HFFc6 (cell line): ENCODE data around the gene SLC2A3. TPM values are rescaled to one million over a fixed set of nuclear protein-coding genes. Genes with fewer than 3 reads are reported as not detected.
"Not testable (repeated sequence)": the region's sequence is repeated elsewhere in the genome, so short reads cannot be mapped to it uniquely, and the experiment has no call there.

Source experiments
- DNase-seq: peaks from one replicate; pipeline ENCODE4 v3.0.0-alpha.2; 2018
- H3K27ac Mint-ChIP-seq: 2 replicates; pipeline ENCODE4 v1.8.0; 2020; ENCODE audit warnings: mild to moderate bottlenecking, mixed read lengths
- H3K27me3 Mint-ChIP-seq: 2 replicates; pipeline ENCODE4 v1.8.0; 2021; ENCODE audit warnings: mild to moderate bottlenecking, moderate library complexity, mixed read lengths; ENCODE audit not compliant: insufficient read depth
- H3K36me3 Mint-ChIP-seq: 2 replicates; pipeline ENCODE4 v1.8.0; 2021; ENCODE audit warnings: low read depth, mixed read lengths
- H3K4me1 Mint-ChIP-seq: 2 replicates; pipeline ENCODE4 v1.8.0; 2020; ENCODE audit warnings: low read depth, mixed read lengths
- H3K4me3 Mint-ChIP-seq: 2 replicates; pipeline ENCODE4 v1.8.0; 2020; ENCODE audit warnings: mild to moderate bottlenecking, moderate library complexity, mixed read lengths
- H3K9me3 Mint-ChIP-seq: 2 replicates; pipeline ENCODE4 v1.8.0; 2020; ENCODE audit warnings: mild to moderate bottlenecking, mixed read lengths
- total RNA-seq, 6 experiments: library from RNA; stranded (reverse); fragmentation: NEBNext Ultra II Directional; extraction: Animal tissue kit (Norgen Biotek cat#: 25700); gene quantifications; 2 replicates in 1 of 6; 3 replicates in 5 of 6; pipeline ENCODE4 v1.2.3, GENCODE V29; 2021
- TF ChIP-seq, protein P1 (sequence below): fragments of 200-600 bp; sonication (generic); IDR thresholded peaks from 2 replicates; pipeline ENCODE4 v1.5.0; 2021; ENCODE audit warnings: antibody characterized with exemption, mild to moderate bottlenecking

Gene SLC2A3
- total RNA-seq, 6 experiments from 2014 or later = 37.0 to 50.5 (median 38.5) TPM

DNA sequence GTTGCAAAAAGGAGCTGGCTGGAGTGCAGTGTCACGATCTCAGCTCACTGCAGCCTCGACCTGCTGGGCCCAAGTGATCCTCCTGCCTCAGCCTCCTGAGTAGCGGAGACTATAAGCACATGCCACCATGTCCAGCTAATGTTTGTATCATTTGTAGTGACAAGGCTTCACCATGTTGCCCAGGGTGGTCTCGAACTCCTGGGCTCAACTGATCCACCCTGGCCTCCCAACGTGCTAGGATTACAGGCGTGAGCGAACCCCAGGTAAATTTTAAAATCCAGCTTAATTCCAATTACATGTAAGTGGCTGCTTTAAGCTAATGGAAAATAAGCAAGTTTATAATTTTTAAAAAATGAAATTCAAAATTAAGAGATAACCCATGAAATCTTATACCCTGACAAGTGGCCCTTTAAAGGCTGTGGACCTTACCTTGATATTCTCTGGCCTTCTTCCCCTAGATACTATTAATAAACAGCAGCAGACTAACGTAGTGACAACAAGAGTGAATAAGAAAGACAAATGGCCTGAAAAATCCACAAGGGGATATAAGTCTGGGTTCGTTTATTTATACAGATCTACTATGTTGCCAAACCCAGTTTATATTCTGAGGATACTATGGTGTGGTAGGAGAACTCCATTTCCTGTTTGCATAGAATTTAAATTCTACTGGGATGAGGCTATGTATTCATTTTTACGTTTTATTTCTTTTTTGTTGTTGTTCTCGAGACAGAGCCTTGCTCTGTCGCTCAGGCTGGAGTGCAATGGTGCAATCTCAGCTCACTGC is 25.6 kb upstream of the SLC2A3 start:
- DNase-seq = no peak
- TF ChIP-seq, protein P1, sequence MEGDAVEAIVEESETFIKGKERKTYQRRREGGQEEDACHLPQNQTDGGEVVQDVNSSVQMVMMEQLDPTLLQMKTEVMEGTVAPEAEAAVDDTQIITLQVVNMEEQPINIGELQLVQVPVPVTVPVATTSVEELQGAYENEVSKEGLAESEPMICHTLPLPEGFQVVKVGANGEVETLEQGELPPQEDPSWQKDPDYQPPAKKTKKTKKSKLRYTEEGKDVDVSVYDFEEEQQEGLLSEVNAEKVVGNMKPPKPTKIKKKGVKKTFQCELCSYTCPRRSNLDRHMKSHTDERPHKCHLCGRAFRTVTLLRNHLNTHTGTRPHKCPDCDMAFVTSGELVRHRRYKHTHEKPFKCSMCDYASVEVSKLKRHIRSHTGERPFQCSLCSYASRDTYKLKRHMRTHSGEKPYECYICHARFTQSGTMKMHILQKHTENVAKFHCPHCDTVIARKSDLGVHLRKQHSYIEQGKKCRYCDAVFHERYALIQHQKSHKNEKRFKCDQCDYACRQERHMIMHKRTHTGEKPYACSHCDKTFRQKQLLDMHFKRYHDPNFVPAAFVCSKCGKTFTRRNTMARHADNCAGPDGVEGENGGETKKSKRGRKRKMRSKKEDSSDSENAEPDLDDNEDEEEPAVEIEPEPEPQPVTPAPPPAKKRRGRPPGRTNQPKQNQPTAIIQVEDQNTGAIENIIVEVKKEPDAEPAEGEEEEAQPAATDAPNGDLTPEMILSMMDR = no peak
- Mint-ChIP-seq H3K4me3 (peak overlapping the region; percentile 88; the same call in 1 of the 2 replicates), H3K36me3 (no peaks in the 10 kb centered on the region), H3K4me1 (peaks cover 37% of the 10 kb centered on the region), H3K9me3 (no peaks in the 10 kb centered on the region), H3K27ac (no peak overlapping the region), H3K27me3 (no peaks in the 10 kb centered on the region)

GRCh38 chr12:7959701-7960121 is 23.7 kb upstream of the SLC2A3 start:
- no peaks in the 10 kb centered on the region for H3K36me3 Mint-ChIP-seq
- DNase-seq = no peak
- H3K27me3 Mint-ChIP-seq = no peaks in the 10 kb centered on the region
- H3K4me3 Mint-ChIP-seq = peak overlapping the region; percentile 88
- H3K9me3 Mint-ChIP-seq = no peaks in the 10 kb centered on the region
- H3K4me1 Mint-ChIP-seq = peaks cover 37% of the 10 kb centered on the region
- TF ChIP-seq, protein P1 = no peak
- peak overlapping the region; percentile 92 for H3K27ac Mint-ChIP-seq

- H3K4me3 Mint-ChIP-seq = no peak overlapping the region
- H3K27me3 Mint-ChIP-seq = no peaks in the 10 kb centered on the region
These were observed 23.3 kb upstream of the SLC2A3 start for GRCh38 chr12:7959278-7959677.

GRCh38 chr12:7954877-7955276 is 18.9 kb upstream of the SLC2A3 start:
- H3K27me3 Mint-ChIP-seq, H3K36me3 Mint-ChIP-seq, H3K27ac Mint-ChIP-seq, DNase-seq, H3K4me3 Mint-ChIP-seq, H3K9me3 Mint-ChIP-seq: not testable (repeated sequence)
- H3K4me1 Mint-ChIP-seq = peaks cover 21% of the 10 kb centered on the region

More at GRCh38 chr12:7959278-7959677, 23.3 kb upstream of the SLC2A3 start:
- Mint-ChIP-seq H3K9me3 (no peaks in the 10 kb centered on the region), H3K36me3 (no peaks in the 10 kb centered on the region), H3K4me1 (peaks cover 37% of the 10 kb centered on the region), H3K27ac (peak overlapping the region; percentile 92)
- TF ChIP-seq, protein P1 = no peak
- no peak for DNase-seq

DNA sequence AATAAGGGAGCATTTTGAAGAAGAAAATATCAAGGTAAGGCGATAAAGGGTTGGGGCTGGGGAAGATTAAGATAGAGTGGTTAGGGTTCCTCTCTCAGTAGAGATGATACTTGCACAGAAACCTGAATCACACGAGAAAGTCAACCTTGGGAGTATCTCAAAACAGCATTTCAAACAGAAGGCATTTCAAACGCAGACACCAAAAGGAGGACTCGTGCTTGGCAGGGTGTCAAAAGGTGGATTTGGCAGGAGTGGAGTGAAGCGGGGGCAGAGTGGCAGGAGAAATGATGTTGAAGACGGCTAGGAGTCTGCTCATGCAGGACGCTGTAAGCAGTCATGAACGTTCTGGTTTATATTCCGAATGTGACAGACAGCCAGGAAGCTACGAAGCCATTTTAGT is 18.4 kb upstream of the SLC2A3 start:
- peaks cover 16% of the 10 kb centered on the region for H3K4me1 Mint-ChIP-seq
- H3K27ac Mint-ChIP-seq, DNase-seq, H3K4me3 Mint-ChIP-seq, H3K27me3 Mint-ChIP-seq, H3K36me3 Mint-ChIP-seq, H3K9me3 Mint-ChIP-seq: not testable (repeated sequence)

DNA sequence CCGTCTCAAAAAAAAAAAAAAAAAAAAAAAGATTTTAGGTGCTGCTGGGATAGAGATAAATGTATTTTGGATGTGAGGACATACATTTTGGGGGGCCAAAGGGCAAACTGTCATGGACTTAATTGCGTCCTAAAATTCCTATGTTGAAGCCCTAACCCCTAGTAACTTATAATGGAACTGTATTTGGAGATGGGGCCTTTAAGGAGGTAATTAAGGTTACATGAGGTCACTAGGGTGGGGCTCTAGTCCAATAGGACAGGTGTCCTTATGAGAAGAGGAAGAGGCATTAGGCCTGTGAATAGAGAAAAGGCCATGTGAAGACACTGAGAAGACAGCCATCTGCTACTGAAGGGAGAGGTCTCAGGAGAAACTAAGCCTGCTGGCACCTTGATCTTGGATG is 17.9 kb upstream of the SLC2A3 start:
- peaks cover 11% of the 10 kb centered on the region for H3K4me1 Mint-ChIP-seq
- not testable (repeated sequence) for H3K4me3 Mint-ChIP-seq, H3K27me3 Mint-ChIP-seq, H3K9me3 Mint-ChIP-seq, H3K36me3 Mint-ChIP-seq, DNase-seq, H3K27ac Mint-ChIP-seq

- TF ChIP-seq, protein P1 = no peak
- Mint-ChIP-seq H3K36me3 (no peaks in the 10 kb centered on the region), H3K27me3 (no peaks in the 10 kb centered on the region), H3K9me3 (no peaks in the 10 kb centered on the region), H3K27ac (no peak overlapping the region), H3K4me3 (no peak overlapping the region), H3K4me1 (no peaks in the 10 kb centered on the region)
- no peak for DNase-seq
These were observed 15.7 kb upstream of the SLC2A3 start for GRCh38 chr12:7951671-7952070.

DNA sequence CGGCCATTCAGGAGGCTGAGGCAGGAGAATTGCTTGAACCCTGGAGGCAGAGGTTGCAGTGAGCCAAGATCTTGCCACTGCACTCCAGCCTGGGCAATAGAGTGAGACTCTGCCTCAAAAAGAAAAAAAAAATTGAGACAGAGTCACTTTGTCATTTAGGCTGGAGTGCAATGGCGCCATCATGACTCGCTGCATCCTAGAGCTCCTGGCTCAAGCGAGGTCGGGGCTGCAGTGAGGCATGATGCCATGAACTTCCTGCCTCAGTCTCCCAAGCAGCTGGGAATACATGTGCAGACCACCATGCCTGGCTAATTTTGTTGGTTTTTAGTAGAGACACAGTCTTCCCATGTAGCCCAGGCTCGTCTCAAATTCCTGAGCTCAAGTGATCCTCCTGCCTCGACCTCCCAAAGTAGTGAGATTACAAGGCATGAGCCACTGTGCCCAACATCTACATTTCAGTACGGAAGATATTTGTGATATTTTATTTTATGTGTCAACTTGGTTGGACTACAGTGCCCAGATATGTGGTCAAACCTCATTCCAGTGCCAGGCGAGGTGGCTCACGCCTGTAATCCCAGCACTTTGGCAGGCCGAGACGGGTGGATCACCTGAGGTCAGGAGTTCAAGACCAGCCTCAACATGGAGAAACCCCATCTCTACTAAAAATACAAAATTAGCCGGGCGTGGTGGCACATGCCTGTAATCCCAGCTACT is 14.4 kb upstream of the SLC2A3 start:
- H3K9me3 Mint-ChIP-seq, H3K36me3 Mint-ChIP-seq, H3K4me1 Mint-ChIP-seq: not testable (repeated sequence)

More for the DNA sequence above, 14.4 kb upstream of the SLC2A3 start:
- not testable (repeated sequence) for DNase-seq, H3K27me3 Mint-ChIP-seq, H3K4me3 Mint-ChIP-seq, H3K27ac Mint-ChIP-seq
